Measurements from ENCODE around the gene SLC7A9. TPM values are rescaled to one million over a fixed set of nuclear protein-coding genes. Genes with fewer than 3 reads are reported as not detected.

Gene SLC7A9
- total and polyA plus RNA-seq, 2 of the 13 experiments (the other 11 are each of a cell fraction or from before 2014, with no cell fraction given) = 4.7 to 8.3 TPM

- ATAC-seq (no peak), FAIRE-seq (no peak), DNase-seq (ENCODE audit: low spot score) (no peak)
- Histone ChIP-seq H3K79me2 (ENCODE audit: insufficient read depth, low read length) (no peaks in the 10 kb centered on the region), H4K20me1 (ENCODE audit: insufficient read depth, low read length) (no peaks in the 10 kb centered on the region), H3K27me3 (ENCODE audit: control insufficient read depth in 1 of 2, insufficient read depth in 2 of 2, low read length in 2 of 2) (no peaks in the 10 kb centered on the region), H2AFZ (ENCODE audit: low read length) (no peak overlapping the region), H3K9me3 (ENCODE audit: low read length) (no peaks in the 10 kb centered on the region), H3K36me3 (replicated peaks in 1 of 2; ENCODE audit: control insufficient read depth in 1 of 2, insufficient read depth in 2 of 2, low read length in 2 of 2) (peaks cover 3 to 10% of the 10 kb centered on the region in 2 experiments; a peak in 4 of 5 replicates), H3K4me1 (ENCODE audit: insufficient read depth, low read length) (no peaks in the 10 kb centered on the region), H3K9ac (ENCODE audit: insufficient read depth, low read depth, low read length) (no peak overlapping the region), H3K27ac (ENCODE audit: extremely low read length, insufficient read depth, low read length) (no peak overlapping the region), H3K4me3 (replicated peaks in 1 of 3; ENCODE audit: insufficient read depth in 1 of 3, low read depth in 2 of 3, low read length in 3 of 3) (no peak overlapping the region), H3K4me2 (ENCODE audit: low read depth, low read length) (no peak overlapping the region)
- POLR2A ChIA-PET = no interaction called here
- WGBS (ENCODE audit: low lambda C conversion rate) = 97% methylated on average over 14 of the region's 14 CpGs
- no peak for TF ChIP-seq ZNF629 (CRISPR knock-in tag; conservative IDR thresholded peaks at IDR 0.05)
- no peak for TF ChIP-seq CBFB (CRISPR knock-in tag; IDR thresholded peaks at IDR 0.05)
- TF ChIP-seq CHD4 (IDR thresholded peaks at IDR 0.05; ENCODE audit: borderline replicate concordance, low read length) = no peak
- no peak for TF ChIP-seq KLF12 (CRISPR knock-in tag; IDR thresholded peaks at IDR 0.05; ENCODE audit: borderline replicate concordance)
- TF ChIP-seq TCF7L2 (IDR thresholded peaks at IDR 0.05; ENCODE audit: low read depth, low read length) = no peak
- no peak for TF ChIP-seq SATB2 (CRISPR knock-in tag; IDR thresholded peaks at IDR 0.05)
- TF ChIP-seq ZNF687 (CRISPR knock-in tag; IDR thresholded peaks at IDR 0.05) = no peak
- no TSS peak for BruUV-seq (replicated peaks)
- intact Hi-C loops (cut with micrococcal nuclease; ENCODE audit: unreplicated experiment) = no loop called here
- in situ Hi-C loops (cut with HindIII; ENCODE audit: extremely low pct_ligation_motif_present, low pct_unique_long_range_greater_than_20kb) = no loop called here
- CTCF ChIA-PET (ENCODE audit: low intra/inter-chr PET ratio, low total read pairs) = no interaction called here
These were observed 6.8 kb downstream of the SLC7A9 start for GRCh38 chr19:32862741-32863140.
